ENCODE measurements around the gene SVIP. TPM values are rescaled to one million over a fixed set of nuclear protein-coding genes. Genes with fewer than 3 reads are reported as not detected.

Gene SVIP
- total RNA-seq, 1 donor from 2014 or later = 6.1 TPM

GRCh38 chr11:22807855-22808570 is 21.6 kb downstream of the SVIP start:
- DNase-seq (ENCODE audit: low spot score in 2 of 2) = no peak
- H3K27me3 ChIP-seq = no peaks in the 10 kb centered on the region
- H3K36me3 ChIP-seq = no peaks in the 10 kb centered on the region
- H3K4me1 ChIP-seq = no peaks in the 10 kb centered on the region
- H3K4me3 ChIP-seq = no peak overlapping the region
- intact Hi-C loops (cut with DNase I) = no loop called here
- no peak overlapping the region for H3K27ac ChIP-seq
- no peak for TF ChIP-seq CTCF (IDR thresholded peaks at IDR 0.05)
- H3K9me3 ChIP-seq = no peaks in the 10 kb centered on the region

- no peak overlapping the region for H3K4me3 ChIP-seq
- no peaks in the 10 kb centered on the region for H3K36me3 ChIP-seq
- intact Hi-C loops (cut with DNase I) = no loop called here
- DNase-seq (ENCODE audit: low spot score in 2 of 2) = no peak
- H3K4me1 ChIP-seq = no peaks in the 10 kb centered on the region
- H3K27ac ChIP-seq = no peak overlapping the region
- H3K27me3 ChIP-seq = no peaks in the 10 kb centered on the region
- TF ChIP-seq CTCF (IDR thresholded peaks at IDR 0.05) = no peak
- no peaks in the 10 kb centered on the region for H3K9me3 ChIP-seq
These were observed 22.2 kb downstream of the SVIP start for GRCh38 chr11:22807391-22807790.

- no peaks in the 10 kb centered on the region for H3K9me3 ChIP-seq
- H3K4me3 ChIP-seq = no peak overlapping the region
- H3K36me3 ChIP-seq = no peaks in the 10 kb centered on the region
- intact Hi-C loops (cut with DNase I) = no loop called here
- H3K4me1 ChIP-seq = no peaks in the 10 kb centered on the region
- no peak for TF ChIP-seq CTCF (IDR thresholded peaks at IDR 0.05)
- H3K27ac ChIP-seq = no peak overlapping the region
- no peak for DNase-seq (ENCODE audit: low spot score in 2 of 2)
- no peaks in the 10 kb centered on the region for H3K27me3 ChIP-seq
These were observed 26.7 kb downstream of the SVIP start for GRCh38 chr11:22802861-22803260.

- H3K36me3 ChIP-seq = no peaks in the 10 kb centered on the region
These were observed 29.1 kb downstream of the SVIP start for GRCh38 chr11:22800482-22800881.

GRCh38 chr11:22798901-22799300 is 30.7 kb downstream of the SVIP start:
- Histone ChIP-seq H3K27me3 (no peaks in the 10 kb centered on the region), H3K9me3 (no peaks in the 10 kb centered on the region), H3K36me3 (no peaks in the 10 kb centered on the region), H3K4me3 (no peak overlapping the region), H3K27ac (no peak overlapping the region), H3K4me1 (no peaks in the 10 kb centered on the region)
- intact Hi-C loops (cut with DNase I) = no loop called here
- no peak for DNase-seq (ENCODE audit: low spot score in 2 of 2)
- TF ChIP-seq CTCF (IDR thresholded peaks at IDR 0.05) = no peak

More at GRCh38 chr11:22800482-22800881, 29.1 kb downstream of the SVIP start:
- no peaks in the 10 kb centered on the region for H3K27me3 ChIP-seq
- no peaks in the 10 kb centered on the region for H3K4me1 ChIP-seq
- no peak overlapping the region for H3K27ac ChIP-seq
- DNase-seq (ENCODE audit: low spot score in 2 of 2) = no peak
- TF ChIP-seq CTCF (IDR thresholded peaks at IDR 0.05) = no peak
- intact Hi-C loops (cut with DNase I) = no loop called here
- no peak overlapping the region for H3K4me3 ChIP-seq
- no peaks in the 10 kb centered on the region for H3K9me3 ChIP-seq

- no peak for TF ChIP-seq CTCF (IDR thresholded peaks at IDR 0.05)
- Histone ChIP-seq H3K27me3 (no peaks in the 10 kb centered on the region), H3K9me3 (no peaks in the 10 kb centered on the region), H3K4me1 (no peaks in the 10 kb centered on the region), H3K27ac (no peak overlapping the region), H3K4me3 (no peak overlapping the region), H3K36me3 (no peaks in the 10 kb centered on the region)
- intact Hi-C loops (cut with DNase I) = no loop called here
- no peak for DNase-seq (ENCODE audit: low spot score in 2 of 2)
These were observed 32.6 kb downstream of the SVIP start for GRCh38 chr11:22797047-22797446.
